ENCODE data around the gene OPTC.

- TF ChIP-seq POLR2A (IDR thresholded peaks at IDR 0.05) (no peak), POLR2AphosphoS5 (IDR thresholded peaks at IDR 0.05) (peak in 1 of 3 donors; percentile 63), EP300 (IDR thresholded peaks at IDR 0.05) (no peak)
- TF ChIP-seq, protein P1, sequence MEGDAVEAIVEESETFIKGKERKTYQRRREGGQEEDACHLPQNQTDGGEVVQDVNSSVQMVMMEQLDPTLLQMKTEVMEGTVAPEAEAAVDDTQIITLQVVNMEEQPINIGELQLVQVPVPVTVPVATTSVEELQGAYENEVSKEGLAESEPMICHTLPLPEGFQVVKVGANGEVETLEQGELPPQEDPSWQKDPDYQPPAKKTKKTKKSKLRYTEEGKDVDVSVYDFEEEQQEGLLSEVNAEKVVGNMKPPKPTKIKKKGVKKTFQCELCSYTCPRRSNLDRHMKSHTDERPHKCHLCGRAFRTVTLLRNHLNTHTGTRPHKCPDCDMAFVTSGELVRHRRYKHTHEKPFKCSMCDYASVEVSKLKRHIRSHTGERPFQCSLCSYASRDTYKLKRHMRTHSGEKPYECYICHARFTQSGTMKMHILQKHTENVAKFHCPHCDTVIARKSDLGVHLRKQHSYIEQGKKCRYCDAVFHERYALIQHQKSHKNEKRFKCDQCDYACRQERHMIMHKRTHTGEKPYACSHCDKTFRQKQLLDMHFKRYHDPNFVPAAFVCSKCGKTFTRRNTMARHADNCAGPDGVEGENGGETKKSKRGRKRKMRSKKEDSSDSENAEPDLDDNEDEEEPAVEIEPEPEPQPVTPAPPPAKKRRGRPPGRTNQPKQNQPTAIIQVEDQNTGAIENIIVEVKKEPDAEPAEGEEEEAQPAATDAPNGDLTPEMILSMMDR (IDR thresholded peaks at IDR 0.05) = no peak
Measured at GRCh38 chr1:203448521-203449061, 45.4 kb upstream of the OPTC start.

Measured in suprapubic skin (tissue), 4 donors.